ENCODE results near the gene KRTAP4-5.
"Not testable (repeated sequence)": the region's sequence is repeated elsewhere in the genome, so short reads cannot be mapped to it uniquely, and the experiment has no call there.

Gene KRTAP4-5

DNA sequence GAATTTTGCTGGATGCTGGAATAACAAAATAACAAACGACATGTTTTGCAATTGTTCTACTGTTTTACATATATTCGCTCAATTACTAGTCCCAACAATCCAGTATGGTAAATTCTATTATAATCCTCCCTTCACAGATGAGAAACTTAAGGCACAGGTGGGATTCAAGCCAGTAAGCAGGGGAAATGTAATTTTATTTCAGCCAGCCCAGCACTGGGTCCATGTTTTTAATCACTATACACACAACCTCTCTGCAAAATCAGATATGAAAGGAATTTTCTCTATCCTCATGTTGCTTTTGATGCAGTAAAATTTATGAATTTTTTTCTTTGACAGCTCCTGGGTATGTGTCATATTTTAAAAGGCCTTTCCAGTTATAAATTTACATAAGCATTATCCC, 4.4 kb downstream of the KRTAP4-5 start:
- no peak for DNase-seq

DNA sequence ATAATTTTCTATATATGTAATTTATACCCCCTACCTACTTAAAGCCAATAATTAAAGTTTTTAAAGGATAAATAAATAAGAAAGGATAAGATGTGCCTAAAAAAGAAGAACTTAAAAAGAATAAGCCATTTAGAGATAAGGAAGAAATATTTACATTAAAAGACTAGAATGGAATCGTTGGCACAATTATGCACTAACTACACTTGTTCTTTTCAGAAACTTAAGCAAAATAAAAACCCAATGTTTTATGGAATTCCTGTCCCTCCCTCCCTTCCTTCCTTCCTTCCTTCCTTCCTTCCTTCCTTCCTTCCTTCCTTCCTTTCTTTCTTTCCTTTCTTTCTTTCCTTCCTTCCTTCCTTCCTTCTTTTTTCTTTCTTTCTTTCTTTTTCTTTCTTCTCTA, 4.8 kb downstream of the KRTAP4-5 start:
- no peak for DNase-seq

DNA sequence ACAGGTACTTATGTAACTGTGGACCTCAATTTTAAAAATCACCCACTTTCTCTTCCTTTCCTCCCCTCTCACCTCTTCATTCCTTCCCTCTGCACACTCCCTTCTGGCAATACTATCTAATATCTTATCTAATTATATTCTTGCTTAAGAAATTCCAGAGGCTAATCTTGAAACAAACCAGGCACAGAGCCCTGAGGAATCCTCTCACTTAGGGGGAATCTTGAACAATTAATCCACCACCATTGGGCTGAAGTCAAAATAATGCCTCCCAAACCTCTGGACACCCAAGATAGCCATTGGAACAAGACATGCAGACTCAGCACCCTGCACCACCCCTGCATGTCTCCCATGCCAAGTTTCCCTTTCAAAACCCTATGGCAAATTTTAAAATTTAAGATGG, 8.3 kb downstream of the KRTAP4-5 start:
- DNase-seq: no peak

DNA sequence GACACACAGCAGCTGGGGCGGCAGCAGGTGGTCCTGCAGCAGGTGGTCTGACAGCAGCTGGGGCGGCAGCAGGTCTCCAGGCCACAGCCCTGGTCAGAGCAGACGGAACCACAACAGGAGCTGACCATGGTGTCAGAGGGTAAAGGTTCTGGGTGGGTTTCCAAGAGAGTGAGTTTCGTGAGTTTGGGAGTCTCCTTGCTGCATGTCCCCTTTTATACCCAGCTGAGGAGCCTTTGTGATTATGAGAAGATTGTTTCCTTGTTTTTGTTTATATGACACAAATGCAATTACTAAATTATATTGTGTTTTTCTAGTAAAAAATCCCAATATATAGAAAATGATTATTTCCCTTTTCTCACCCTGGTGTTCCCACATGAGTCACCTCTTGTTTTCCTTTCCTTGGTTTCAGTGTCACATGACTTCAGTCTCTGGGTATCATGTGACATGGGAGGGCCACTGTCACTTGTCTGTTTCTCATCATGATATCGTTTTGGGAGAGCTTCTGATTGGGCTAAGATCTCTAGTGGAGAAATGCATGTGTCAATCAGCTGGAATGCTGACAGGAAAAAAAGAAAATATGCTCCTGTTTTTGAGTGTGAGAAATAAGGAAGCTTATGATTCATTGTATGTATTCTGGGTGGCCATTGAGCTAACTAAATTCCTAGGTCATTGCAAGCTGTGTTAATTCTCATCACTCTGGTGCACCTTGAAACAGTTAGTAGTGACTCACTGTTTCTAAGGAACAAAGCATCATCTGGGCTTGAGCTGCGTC, 9.1 kb downstream of the KRTAP4-5 start, which contains the start of gene KRTAP4-6:
KRTAP4-6 (minus strand) TSS at position 185 of the 772 bp plus-strand sequence; CDS start at position 128, 57 bp downstream.
- no peak for DNase-seq

DNA sequence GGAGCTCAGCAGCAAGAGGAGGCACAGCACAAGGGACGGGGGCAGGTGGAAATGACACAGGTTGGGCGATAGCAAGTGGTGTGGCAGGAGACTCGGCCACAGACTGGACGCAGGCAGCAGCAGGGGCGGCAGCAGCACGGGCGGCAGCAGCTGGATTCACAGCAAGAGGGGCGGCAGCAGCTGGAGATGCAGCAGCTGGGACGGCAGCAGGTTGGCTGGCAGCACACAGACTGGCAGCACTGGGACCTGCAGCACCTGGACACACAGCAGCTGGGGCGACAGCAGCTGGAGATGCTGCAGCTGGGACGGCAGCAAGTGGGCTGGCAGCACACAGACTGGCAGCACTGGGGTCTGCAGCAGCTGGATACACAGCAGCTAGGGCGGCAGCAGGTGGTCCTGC, 9.8 kb downstream of the KRTAP4-5 start:
- not testable (repeated sequence) for DNase-seq

DNA sequence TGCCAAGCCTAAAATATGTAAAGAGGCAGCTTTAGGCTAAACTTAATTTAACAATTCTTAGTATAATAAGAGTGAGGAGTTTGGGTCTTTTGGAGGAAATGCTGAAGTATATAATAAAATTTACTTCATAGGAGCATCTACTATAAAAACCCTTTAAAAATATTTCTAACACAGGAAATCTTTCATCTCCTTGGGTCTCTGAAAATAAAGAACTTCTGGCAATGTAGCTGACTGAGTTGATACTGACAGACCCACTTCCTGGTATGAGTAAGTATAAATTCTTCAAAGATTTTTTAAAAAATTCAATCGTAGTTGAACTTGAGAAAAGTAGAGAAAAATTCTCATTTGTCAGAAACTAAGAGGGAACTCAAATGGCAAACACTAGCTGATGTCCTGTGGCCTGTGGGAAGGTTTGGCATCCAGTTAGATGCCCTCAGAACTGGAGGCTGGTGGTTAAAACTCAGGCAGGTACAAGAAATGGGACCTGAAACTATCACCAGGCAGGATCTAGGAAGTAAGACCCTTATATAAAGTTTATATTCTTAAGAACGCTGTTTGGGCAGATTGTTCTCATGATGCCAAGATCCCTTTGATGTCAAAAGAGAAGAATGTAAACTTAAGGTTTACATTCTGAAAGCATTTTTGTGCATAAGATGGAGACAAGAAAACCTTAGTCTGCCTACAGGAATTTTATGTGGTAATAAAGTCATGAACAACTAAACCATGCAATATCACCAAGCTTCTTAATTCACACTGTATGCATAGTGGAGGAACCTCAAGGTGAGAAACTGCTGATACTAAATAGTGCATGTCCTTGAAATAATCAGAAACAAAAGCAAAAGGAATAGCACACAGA, 15.5 kb downstream of the KRTAP4-5 start:
- no peak for DNase-seq

DNA sequence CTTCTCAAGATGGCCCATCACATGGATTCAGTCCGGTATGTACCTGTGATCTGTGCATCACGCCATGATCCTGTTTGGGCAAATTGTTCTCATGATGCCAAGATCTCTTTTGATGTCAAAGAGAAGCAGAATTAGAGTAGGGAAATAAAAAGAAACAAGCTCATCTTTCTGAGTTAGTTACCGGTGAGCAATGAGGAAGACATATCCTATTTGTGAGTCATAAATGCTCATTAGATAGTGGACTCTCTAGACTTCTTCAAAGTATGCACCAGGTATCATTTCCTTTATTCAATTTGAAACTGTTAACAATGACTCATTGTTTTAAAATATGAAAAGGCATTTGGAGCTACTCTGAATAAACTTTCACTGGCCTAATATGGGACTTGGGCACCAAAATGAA, 17.6 kb downstream of the KRTAP4-5 start:
- no peak for DNase-seq

DNA sequence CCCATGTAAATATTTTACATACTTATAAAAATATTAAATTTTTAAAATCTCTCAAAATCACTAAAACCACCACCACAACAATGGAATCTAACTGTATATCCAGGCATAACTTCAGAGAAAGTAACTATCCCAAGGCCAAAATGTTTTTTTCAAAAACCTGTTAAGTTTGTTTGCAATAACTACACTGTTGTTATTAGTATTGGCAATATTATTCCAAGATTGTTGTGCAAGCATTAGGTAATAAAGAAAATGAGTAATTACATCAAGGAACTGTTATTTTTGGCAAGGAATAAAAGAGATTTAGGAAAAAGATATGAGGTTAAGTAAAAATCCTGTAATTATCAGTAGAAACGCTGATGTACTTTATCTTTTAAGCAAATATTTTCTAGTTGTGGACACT, 22.3 kb downstream of the KRTAP4-5 start:
- no peak for DNase-seq

DNA sequence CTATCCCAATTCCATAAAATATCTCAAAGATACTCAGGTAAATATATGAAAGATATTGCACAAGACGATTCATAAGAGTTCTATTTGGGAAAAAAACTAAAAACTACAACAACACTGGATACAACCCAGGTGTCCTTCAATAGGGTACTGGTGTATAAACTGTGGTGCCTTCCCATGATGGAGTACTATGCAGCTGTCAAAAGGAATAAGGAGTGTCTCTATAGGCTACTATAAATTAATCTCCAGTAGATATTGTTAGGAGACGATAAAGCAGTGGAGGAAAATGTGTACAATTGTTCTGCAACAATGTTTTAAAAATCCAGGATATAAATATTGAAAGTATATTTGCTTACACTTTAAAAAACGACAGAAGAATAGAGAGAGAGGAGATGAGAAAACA, 23.2 kb downstream of the KRTAP4-5 start:
- no peak for DNase-seq

DNA sequence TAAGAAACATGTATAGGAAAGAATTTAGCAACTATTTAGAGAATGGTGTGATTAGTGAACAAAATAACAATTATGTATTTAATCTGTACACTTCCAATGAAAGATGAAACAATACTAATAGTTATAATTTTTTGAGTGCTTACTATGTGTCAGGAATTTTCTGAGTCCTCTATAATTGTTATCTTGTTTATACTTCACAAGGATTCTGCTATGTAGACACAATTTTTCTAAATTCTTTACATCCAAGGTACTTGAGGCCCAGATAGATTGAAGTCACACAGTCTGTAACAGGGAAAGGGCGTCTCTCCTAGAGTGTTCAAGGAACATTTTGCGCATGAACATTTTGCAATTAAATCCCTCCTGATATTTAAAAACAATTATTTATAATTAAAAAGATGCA, 24.6 kb downstream of the KRTAP4-5 start:
- DNase-seq: no peak

DNA sequence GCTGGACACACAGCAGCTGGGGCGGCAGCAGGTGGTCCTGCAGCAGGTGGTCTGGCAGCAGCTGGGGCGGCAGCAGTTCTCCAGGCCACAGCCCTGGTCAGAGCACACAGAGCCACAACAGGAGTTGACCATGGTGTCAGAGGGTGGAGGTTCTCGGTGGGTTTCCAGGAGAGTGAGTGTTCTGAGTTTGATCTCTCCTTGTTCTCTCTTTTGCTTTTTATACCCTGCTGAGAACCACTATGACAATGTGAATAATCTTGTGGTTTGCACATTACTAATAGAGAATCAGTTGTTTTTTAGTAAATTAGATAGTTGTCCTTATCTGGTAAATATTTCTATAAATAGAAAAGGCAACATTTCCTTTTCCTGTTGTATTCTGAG, 25.6 kb downstream of the KRTAP4-5 start, which contains the start of gene KRTAP4-12:
KRTAP4-12 (minus strand) TSS at position 192 of the 381 bp plus-strand sequence; CDS start at position 132, 60 bp downstream.
- DNase-seq: not testable (repeated sequence)

DNA sequence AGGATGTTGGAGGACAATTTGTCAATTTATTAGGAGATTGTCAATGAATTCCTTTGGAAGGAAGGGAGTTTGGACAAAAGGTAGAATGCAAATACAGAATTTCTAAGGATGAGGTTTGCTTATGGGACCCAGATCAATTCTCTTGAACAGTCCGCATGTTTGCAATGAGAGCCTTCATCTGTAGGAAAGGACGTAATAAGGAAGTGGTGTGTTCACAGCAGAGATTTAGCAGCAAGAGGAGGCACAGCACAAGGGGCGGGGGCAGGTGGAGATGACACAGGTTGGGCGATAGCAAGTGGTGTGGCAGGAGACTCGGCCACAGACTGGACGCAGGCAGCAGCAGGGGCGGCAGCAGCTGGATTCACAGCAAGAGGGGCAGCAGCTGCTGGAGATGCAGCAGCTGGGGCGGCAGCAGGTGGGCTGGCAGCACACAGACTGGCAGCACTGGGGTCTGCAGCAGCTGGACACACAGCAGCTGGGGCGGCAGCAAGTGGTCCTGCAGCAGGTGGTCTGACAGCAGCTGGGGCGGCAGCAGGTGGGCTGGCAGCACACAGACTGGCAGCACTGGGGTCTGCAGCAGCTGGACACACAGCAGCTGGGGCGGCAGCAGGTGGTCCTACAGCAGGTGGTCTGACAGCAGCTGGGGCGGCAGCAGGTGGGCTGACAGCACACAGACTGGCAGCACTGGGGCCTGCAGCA, 26.2 kb downstream of the KRTAP4-5 start:
- DNase-seq: not testable (repeated sequence)

DNA sequence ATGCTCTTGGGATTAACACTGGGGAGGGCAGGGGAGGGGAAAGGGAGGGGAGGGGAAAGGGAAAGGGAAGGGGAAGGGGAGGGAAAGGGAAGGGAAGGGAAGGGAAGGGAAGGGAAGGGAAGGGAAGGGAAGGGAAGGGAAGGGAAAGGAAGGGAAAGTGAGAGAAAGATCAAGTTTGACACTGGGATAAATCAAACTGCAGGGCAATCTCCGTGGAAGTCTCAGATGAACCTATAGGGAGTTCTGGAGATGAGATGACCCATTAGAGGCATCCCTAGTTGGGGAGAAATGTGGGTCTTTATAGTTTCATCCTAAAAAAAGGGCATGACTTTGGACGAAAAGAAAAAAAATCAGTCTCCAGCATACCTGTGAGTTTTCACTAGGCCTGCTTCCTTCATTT, 27.9 kb downstream of the KRTAP4-5 start:
- DNase-seq: no peak

DNA sequence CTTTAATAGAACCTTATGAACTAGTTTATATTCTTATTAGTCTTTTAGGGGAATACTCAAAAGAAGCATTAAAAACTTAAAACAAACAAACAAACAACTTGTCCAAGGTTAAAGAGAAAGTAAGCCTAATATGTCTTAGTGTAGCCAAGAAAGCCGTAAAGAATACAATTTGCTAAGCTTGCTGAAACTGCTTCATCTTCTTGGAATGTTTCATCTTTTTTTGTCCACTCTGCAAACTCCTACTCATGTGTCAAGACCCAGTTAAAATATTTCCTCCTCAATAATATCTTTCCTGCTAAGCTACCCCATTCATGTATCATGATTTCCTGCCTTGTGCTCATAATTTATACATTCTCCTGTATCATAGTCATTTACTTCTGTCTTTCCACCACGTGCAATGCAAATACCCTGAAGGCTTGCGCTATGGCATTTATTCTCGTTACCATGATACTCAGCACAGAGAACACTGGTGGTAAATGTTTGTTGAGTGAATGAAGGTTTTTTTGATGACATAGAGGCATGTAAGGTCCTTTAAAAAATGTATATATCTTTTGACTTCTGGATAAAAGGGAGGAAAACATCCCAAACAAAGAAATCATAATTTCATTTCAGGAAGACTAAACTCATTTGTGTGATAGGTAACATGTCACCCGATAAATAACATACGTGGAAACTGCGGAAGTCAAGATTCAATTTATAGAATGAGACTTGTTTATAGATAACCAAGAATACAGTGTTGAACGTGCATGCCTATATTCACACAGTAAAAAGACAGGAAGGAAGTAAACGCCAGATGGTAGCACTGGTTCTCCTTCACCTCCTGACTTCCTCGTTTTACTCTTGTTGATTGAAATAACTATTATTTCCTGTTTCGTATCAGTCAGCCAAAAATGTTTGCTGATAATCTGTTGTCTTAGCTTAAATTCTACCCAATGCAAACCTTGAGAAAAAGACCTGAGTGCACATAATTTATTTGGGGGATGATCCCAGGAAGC, 29.6 kb downstream of the KRTAP4-5 start:
- DNase-seq: not testable (repeated sequence)

DNA sequence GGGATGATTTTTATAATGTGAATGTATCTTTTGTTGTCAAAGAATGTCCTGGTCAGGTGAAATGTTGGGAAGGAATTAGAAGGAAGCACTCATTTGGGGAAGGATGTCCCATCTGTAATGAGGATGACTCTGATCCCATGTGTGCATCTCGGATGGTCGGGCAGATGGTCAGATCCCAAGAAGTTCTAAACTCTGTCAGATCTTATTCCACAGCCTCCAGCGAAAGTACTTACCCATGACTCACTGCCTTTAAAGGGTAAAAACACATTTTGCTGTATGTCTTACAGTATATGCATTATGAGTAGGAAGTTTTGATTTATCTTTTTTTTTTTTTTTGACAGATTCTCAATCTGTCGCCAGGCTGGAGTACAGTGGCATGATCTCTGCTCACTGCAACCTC, 30.9 kb downstream of the KRTAP4-5 start:
- DNase-seq: no peak

DNA sequence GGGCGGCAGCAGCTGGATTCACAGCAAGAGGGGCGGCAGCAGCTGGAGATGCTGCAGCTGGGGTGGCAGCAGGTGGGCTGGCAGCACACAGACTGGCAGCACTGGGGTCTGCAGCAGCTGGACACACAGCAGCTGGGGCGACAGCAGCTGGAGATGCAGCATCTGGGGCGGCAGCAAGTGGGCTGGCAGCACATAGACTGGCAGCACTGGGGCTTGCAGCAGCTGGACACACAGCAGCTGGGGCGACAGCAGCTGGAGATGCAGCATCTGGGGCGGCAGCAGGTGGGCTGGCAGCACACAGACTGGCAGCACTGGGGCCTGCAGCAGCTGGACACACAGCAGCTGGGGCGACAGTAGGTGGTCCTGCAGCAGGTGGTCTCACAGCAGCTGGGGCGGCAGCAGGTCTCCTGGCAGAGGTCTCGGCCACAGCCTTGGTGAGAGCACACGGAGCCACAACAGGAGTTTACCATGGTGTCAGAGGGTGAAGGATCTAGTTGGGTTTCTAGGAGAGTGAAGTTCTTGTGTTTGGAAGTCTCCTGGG, 31.7 kb downstream of the KRTAP4-5 start, which contains the start of gene KRTAP4-11:
KRTAP4-11 (minus strand) TSS at position 528 of the 541 bp plus-strand sequence; CDS start at position 470, 58 bp downstream.
- not testable (repeated sequence) for DNase-seq

DNA sequence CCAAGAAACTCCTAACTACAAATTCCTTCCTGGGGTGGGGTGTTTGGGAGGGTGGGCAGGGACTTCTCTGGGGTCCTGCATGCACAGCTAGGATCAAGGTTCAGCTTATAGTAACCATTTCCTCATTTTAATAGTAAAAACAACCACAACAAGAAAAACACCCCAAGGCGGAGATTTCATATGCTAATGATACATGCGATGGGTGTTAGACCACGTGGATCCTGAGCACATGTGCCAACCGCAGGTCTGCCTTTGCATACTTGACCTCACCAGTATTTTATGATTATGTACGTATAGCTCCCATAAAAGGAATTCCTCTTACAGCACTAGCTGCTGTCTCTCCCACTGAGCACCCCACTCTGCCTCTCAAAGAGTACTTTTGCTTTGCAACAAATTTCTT, 33.3 kb downstream of the KRTAP4-5 start:
- DNase-seq: no peak

DNA sequence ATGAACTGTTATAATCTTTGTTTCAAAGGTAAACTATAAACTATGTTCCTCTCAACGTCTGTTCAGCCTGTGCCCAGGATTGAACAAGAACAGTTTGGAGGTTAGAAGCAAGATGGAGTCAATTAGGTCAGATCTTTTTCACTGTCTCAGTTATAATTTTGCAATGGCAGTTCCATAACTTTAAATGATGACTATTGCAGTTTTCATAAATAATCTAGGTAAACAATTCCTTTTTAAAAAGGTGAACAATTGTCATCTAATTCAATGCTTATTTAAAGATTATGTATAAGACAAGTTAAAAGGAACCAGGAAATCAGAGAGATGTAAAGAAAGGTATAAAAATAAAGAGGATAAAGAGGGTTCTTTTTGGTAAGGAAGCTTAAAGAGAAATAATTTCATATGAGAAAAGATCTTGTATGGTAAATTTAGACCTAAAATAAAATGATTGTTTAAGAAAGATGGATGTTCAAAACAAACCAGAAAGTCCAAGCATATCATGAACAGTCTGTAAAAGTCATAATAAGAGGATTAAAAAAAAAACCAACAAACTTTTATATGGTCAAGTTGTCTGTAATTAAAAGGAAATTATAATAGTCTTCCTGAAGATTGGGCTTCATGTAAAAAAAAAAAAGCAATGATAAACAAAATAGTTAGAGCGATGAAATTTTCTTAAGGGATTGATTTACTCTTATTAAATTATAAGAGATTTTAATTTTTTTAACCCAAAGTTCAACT, 38.3 kb downstream of the KRTAP4-5 start:
- no peak for DNase-seq

DNA sequence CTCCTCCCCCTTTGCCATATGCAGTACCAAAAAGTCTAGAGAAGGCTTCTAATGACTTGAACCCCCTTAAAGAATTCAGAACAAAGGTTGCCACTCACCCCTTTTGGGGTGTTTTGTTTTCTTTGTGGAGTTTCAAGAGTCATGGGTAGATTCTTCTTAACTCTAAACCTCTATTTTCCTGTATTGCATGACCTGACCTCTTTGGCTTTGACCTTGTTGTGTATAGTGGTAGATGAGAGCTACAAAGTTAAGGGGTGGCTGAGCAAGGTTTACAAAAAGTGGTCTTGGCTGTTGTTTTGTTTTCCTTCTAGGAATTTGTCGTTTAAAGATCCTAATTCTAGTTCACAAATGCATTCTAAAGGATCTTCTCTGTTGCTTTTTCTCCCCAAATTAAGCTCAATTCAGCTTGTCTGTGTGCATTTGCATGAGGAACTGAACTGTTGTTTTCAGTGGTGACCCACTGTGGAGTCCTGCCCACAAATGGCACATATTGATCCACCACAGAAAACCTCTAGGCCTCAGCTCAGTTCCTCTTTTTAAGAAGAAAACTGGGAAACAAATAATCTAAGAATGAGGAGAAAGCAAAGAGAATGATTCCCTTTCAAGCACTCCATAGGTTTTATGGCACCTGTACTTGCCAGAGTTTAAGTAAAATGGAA, 40.8 kb downstream of the KRTAP4-5 start:
- not testable (repeated sequence) for DNase-seq

DNA sequence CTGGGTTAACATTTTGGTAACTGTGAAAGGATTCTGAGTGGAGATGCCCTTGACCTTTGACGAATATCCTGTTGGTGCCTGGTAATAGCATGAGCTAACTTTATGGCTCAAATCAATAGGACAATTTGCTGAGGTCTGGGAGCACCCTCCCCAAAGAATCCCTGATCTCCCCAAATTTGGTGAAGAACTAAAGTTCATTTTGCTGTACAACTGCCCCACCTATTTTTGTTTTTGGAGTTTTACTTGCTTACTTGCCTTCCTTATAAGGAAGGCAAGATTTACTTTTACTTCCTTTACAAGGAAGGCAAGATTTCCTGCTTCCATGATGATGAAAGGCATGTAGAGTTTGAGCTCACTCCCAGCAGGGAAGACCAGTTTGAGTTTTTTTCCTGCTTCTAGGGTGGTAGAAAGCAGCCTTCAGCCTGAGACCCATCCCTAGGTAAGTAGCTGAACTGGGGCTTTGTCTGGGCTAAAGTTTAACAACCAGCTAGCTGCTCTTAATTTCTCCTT, 41.6 kb downstream of the KRTAP4-5 start:
- DNase-seq: no peak

Data from NCI-H2227 treated with DMSO at 0.1 percent for 48 hours (cell line).